Natural killer cell (primary cell): ENCODE measurements around the gene KCNK1. TPM values are rescaled to one million over a fixed set of nuclear protein-coding genes. Genes with fewer than 3 reads are reported as not detected.

Experiments used
- ATAC-seq, 3 donors: fragments of 150-1000 bp in 2 of 3; fragments of 200-7000 bp in 1 of 3; cut with Tn5 transposase; 1 replicate in 1 of 3; 2 replicates in 2 of 3; pipeline ENCODE4 v1.10.0; 2021; ENCODE audit warnings: mild to moderate bottlenecking in 2 of 3, moderate library complexity in 2 of 3
- DNase-seq, 2 donors: peaks; one replicate each; pipeline versions ENCODE4 v3.0.0 to v3.0.0-alpha.2; 2013 to 2021; ENCODE audit warnings: mixed read lengths in 1 of 2
- H3K27ac ChIP-seq: one replicate; pipeline ENCODE4 v1.5.1; 2013; ENCODE audit warnings: mild to moderate bottlenecking, low read length
- H3K27me3 ChIP-seq: one replicate; pipeline ENCODE4 v1.6.1; 2013; ENCODE audit warnings: low read length; ENCODE audit not compliant: control insufficient read depth, insufficient read depth
- H3K36me3 ChIP-seq: one replicate; pipeline ENCODE4 v1.6.1; 2013; ENCODE audit warnings: low read length; ENCODE audit not compliant: control insufficient read depth, insufficient read depth
- H3K4me1 ChIP-seq: one replicate; pipeline ENCODE4 v1.6.1; 2013; ENCODE audit warnings: low read length; ENCODE audit not compliant: control insufficient read depth, insufficient read depth
- H3K4me3 ChIP-seq: one replicate; pipeline ENCODE4 v1.5.1; 2013; ENCODE audit warnings: low read length
- H3K9me3 ChIP-seq: one replicate; pipeline ENCODE4 v1.6.1; 2013; ENCODE audit warnings: low read length; ENCODE audit not compliant: control insufficient read depth, insufficient read depth
- H3K27ac Mint-ChIP-seq, 2 donors: one replicate each; pipeline ENCODE4 v1.8.0; 2022; ENCODE audit warnings: mild to moderate bottlenecking in 2 of 2, mixed read lengths in 2 of 2, moderate library complexity in 1 of 2
- H3K27me3 Mint-ChIP-seq, 2 donors: one replicate each; pipeline ENCODE4 v1.8.0; 2022; ENCODE audit warnings: low read depth in 2 of 2, mixed read lengths in 2 of 2
- H3K36me3 Mint-ChIP-seq: one replicate; pipeline ENCODE4 v1.8.0; 2022; ENCODE audit warnings: mixed read lengths
- H3K4me1 Mint-ChIP-seq, 2 donors: one replicate each; pipeline ENCODE4 v1.8.0; 2022; ENCODE audit warnings: mixed read lengths in 2 of 2
- H3K4me3 Mint-ChIP-seq: one replicate; pipeline ENCODE4 v1.8.0; 2022; ENCODE audit warnings: mild to moderate bottlenecking, moderate library complexity, mixed read lengths
- H3K9me3 Mint-ChIP-seq, 2 donors: one replicate each; pipeline ENCODE4 v1.8.0; 2022; ENCODE audit warnings: mixed read lengths in 2 of 2
- CTCF ChIP-seq: fragments of 200-600 bp; IDR thresholded peaks from one replicate; pipeline ENCODE4 v1.8.0; 2022; ENCODE audit warnings: antibody characterized with exemption
- WGBS: methylation state at CpG from one replicate; pipeline ENCODE4 v1.1.7; 2013; ENCODE audit warnings: missing lambda C conversion rate; ENCODE audit not compliant: insufficient coverage; 5-methylcytosine and 5-hydroxymethylcytosine counted together
- intact Hi-C: fragments of 100-400 bp; cut with micrococcal nuclease; formaldehyde crosslinking; loops from one replicate; pipeline ENCODE4 v1.14.2; 2022
- total RNA-seq, 4 donors: library from RNA; stranded (reverse); fragments of 120-200 nt in 1 of 4; gene quantifications; one replicate each; pipeline versions ENCODE4 v1.2.3 to v1.2.4, GENCODE V29; 2013 to 2022

KCNK1 gene
- total RNA-seq, 3 donors from 2014 or later (not counting 1 experiment from before 2014, with no cell fraction given) = 0.16 TPM; not detected in 2

- H3K36me3 Mint-ChIP-seq = no peaks in the 10 kb centered on the region
- no peak overlapping the region for H3K27ac ChIP-seq
- no peaks in the 10 kb centered on the region for H3K4me1 Mint-ChIP-seq
- H3K36me3 ChIP-seq = no peaks in the 10 kb centered on the region
- no peaks in the 10 kb centered on the region for H3K9me3 Mint-ChIP-seq
- H3K27me3 Mint-ChIP-seq = no peaks in the 10 kb centered on the region
- H3K4me3 Mint-ChIP-seq = no peak overlapping the region
- no peaks in the 10 kb centered on the region for H3K27me3 ChIP-seq
- DNase-seq (no peak), ATAC-seq (no peak)
- no peak for TF ChIP-seq CTCF
- intact Hi-C loops = no loop called here
- H3K4me3 ChIP-seq = no peak overlapping the region
- no peaks in the 10 kb centered on the region for H3K9me3 ChIP-seq
- 86% methylated on average over 2 of the region's 2 CpGs for WGBS
- no peak overlapping the region for H3K27ac Mint-ChIP-seq
- H3K4me1 ChIP-seq = no peaks in the 10 kb centered on the region
These were observed 61.5 kb downstream of the KCNK1 start for GRCh38 chr1:233675446-233675845.

GRCh38 chr1:233675893-233676292 is 62.0 kb downstream of the KCNK1 start:
- 86% methylated on average over 3 of the region's 4 CpGs for WGBS
- Mint-ChIP-seq H3K4me1 (no peaks in the 10 kb centered on the region), H3K4me3 (no peak overlapping the region), H3K9me3 (peaks cover 0 to 2% of the 10 kb centered on the region in 2 donors), H3K27me3 (no peaks in the 10 kb centered on the region), H3K36me3 (no peaks in the 10 kb centered on the region), H3K27ac (no peak overlapping the region)
- no peaks in the 10 kb centered on the region for H3K9me3 ChIP-seq
- ATAC-seq (no peak), DNase-seq (no peak)
- no peaks in the 10 kb centered on the region for H3K27me3 ChIP-seq
- H3K4me3 ChIP-seq = no peak overlapping the region
- intact Hi-C loops = no loop called here
- TF ChIP-seq CTCF = no peak
- H3K4me1 ChIP-seq = no peaks in the 10 kb centered on the region
- no peaks in the 10 kb centered on the region for H3K36me3 ChIP-seq
- no peak overlapping the region for H3K27ac ChIP-seq

- Histone ChIP-seq H3K27ac (no peak overlapping the region), H3K4me1 (no peaks in the 10 kb centered on the region), H3K9me3 (no peaks in the 10 kb centered on the region), H3K27me3 (no peaks in the 10 kb centered on the region), H3K36me3 (no peaks in the 10 kb centered on the region), H3K4me3 (no peak overlapping the region)
- Mint-ChIP-seq H3K4me1 (no peaks in the 10 kb centered on the region), H3K4me3 (no peak overlapping the region), H3K9me3 (peaks cover 0 to 3% of the 10 kb centered on the region in 2 donors), H3K27me3 (no peaks in the 10 kb centered on the region), H3K36me3 (no peaks in the 10 kb centered on the region), H3K27ac (no peak overlapping the region)
- WGBS = 85% methylated on average over 6 of the region's 7 CpGs
- no peak for ATAC-seq
- intact Hi-C loops = no loop called here
- TF ChIP-seq CTCF = no peak
- no peak for DNase-seq
These were observed 63.9 kb downstream of the KCNK1 start for GRCh38 chr1:233677690-233678354.

- intact Hi-C loops = no loop called here
- no peak overlapping the region for H3K4me3 Mint-ChIP-seq
- Histone ChIP-seq H3K9me3 (no peaks in the 10 kb centered on the region), H3K4me3 (no peak overlapping the region), H3K27me3 (no peaks in the 10 kb centered on the region), H3K36me3 (no peaks in the 10 kb centered on the region), H3K27ac (no peak overlapping the region), H3K4me1 (no peaks in the 10 kb centered on the region)
- no peak for DNase-seq
- ATAC-seq = no peak
- H3K27me3 Mint-ChIP-seq = no peaks in the 10 kb centered on the region
- no peaks in the 10 kb centered on the region for H3K36me3 Mint-ChIP-seq
- 90% methylated on average over 6 of the region's 6 CpGs for WGBS
- no peak for TF ChIP-seq CTCF
- no peak overlapping the region for H3K27ac Mint-ChIP-seq
- peaks cover 0 to 3% of the 10 kb centered on the region in 2 donors for H3K9me3 Mint-ChIP-seq
- no peaks in the 10 kb centered on the region for H3K4me1 Mint-ChIP-seq
These were observed 65.1 kb downstream of the KCNK1 start for GRCh38 chr1:233679030-233679429.
